ENCODE measurements around the gene TSNAXIP1. TPM values are rescaled to one million over a fixed set of nuclear protein-coding genes. Genes with fewer than 3 reads are reported as not detected.
A peak's percentile ranks its signal among the peaks of the same experiment; 100 is the strongest.

The TSNAXIP1 gene
- total and polyA plus RNA-seq, 9 of the 15 experiments (the other 6 are each of a cell fraction or from before 2014, with no cell fraction given), result 0.03 to 0.24 (median 0.11) TPM; not detected in 4

DNA sequence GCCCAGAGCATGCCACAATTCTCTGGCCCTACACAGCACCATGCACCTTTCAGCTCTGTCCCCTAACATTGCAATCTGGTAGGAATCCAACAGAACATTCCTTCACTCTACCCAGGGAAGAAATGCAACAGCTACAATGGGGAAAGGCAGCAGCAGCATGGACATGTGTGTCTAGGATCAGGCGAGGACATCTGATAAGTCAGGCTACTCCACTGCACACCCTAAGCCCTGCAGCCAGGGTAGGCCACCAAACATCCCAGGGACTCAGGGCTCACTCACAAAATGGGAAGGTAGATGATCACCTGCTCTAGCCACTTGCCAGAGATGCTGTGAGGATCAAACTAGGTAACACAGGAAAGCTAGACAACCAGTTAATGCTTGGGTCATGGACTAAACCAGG, 5.4 kb upstream of the TSNAXIP1 start (continued):
- TF ChIP-seq ZNF175 (CRISPR knock-in tag; IDR thresholded peaks at IDR 0.05; ENCODE audit: low read depth) (no peak), TEAD2 (tag; IDR thresholded peaks at IDR 0.05) (0 out of 2 replicates have a peak, but pooled peaks have one; percentile 13)

- ChIA-PET CTCF (ENCODE audit: low intra/inter-chr PET ratio) (no interaction called here), POLR2A (interaction anchor here (1.2 to 1.8 kb wide), 4 partner anchors 9 to 26 kb away, joined by 3 to 5 read pairs (median 4); no protein-coding TSS in a partner anchor)
- no peak overlapping the region for H2AFZ ChIP-seq (ENCODE audit: low read depth, low read length)
- no peaks in the 10 kb centered on the region for H3K9me1 ChIP-seq (ENCODE audit: control insufficient read depth, insufficient read depth, low read length)
- H4K20me1 ChIP-seq (replicated peaks; ENCODE audit: control insufficient read depth, insufficient read depth, low read length), result 0 out of 2 replicates have a peak, but pooled peaks cover 9% of the 10 kb centered on the region
- FAIRE-seq (no peak), ATAC-seq (no peak), DNase-seq (ENCODE audit: extremely low read depth in 1 of 4, low spot score in 3 of 4) (peak in 1 of 4 experiments; percentile 5)
- H3K79me2 ChIP-seq (ENCODE audit: control insufficient read depth, insufficient read depth, low read length), result peaks cover 62% of the 10 kb centered on the region
- no peaks in the 10 kb centered on the region for H3K9me3 ChIP-seq (replicated peaks; ENCODE audit: control insufficient read depth, insufficient read depth, low read depth, low read length)
- H3K4me3 ChIP-seq, result no peak overlapping the region
- TF ChIP-seq MCM3 (IDR thresholded peaks at IDR 0.05) (no peak), NCOA2 (IDR thresholded peaks at IDR 0.05; ENCODE audit: partially characterized antibody in 2 of 2) (no peak), ZFP36 (IDR thresholded peaks at IDR 0.05; ENCODE audit: low read depth, low read length, partially characterized antibody) (no peak), ESRRB (CRISPR knock-in tag; IDR thresholded peaks at IDR 0.05; ENCODE audit: borderline replicate concordance) (no peak), HCFC1 (IDR thresholded peaks at IDR 0.05; ENCODE audit: low read depth, low read length) (no peak)
- TF ChIP-seq, protein P1, sequence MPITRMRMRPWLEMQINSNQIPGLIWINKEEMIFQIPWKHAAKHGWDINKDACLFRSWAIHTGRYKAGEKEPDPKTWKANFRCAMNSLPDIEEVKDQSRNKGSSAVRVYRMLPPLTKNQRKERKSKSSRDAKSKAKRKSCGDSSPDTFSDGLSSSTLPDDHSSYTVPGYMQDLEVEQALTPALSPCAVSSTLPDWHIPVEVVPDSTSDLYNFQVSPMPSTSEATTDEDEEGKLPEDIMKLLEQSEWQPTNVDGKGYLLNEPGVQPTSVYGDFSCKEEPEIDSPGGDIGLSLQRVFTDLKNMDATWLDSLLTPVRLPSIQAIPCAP (CRISPR knock-in tag; IDR thresholded peaks at IDR 0.05; ENCODE audit: borderline replicate concordance), result no peak
- BruUV-seq (replicated peaks), result no TSS peak
- no peak overlapping the region; the same call in 2 of the 3 replicates for H3K27ac ChIP-seq (ENCODE audit: extremely low read depth, low read depth, low read length)
- H3K36me3 ChIP-seq (ENCODE audit: control insufficient read depth, insufficient read depth, low read length), result peaks cover 55% of the 10 kb centered on the region; the same call in 2 of the 3 replicates
- H3K9ac ChIP-seq (ENCODE audit: insufficient read depth in 1 of 2, low read depth in 2 of 2, low read length in 2 of 2), result no peak overlapping the region; a peak in 1 of 4 replicates
- peaks cover 22 to 25% of the 10 kb centered on the region in 2 experiments; a peak in 4 of 5 replicates for H3K4me1 ChIP-seq (replicated peaks in 1 of 2; ENCODE audit: control insufficient read depth in 2 of 2, insufficient read depth in 2 of 2, low read length in 2 of 2)
- H3K27me3 ChIP-seq (ENCODE audit: control insufficient read depth in 2 of 2, insufficient read depth in 2 of 2, low read length in 2 of 2), result no peaks in the 10 kb centered on the region
- WGBS (ENCODE audit: insufficient coverage, low coverage, missing lambda C conversion rate), result 86% methylated on average over 1 of the region's 2 CpGs
- in situ Hi-C loops (cut with MboI), result no loop called here
- intact Hi-C loops (cut with micrococcal nuclease), result no loop called here
- H3K4me2 ChIP-seq (ENCODE audit: insufficient read depth, low read length), result no peak overlapping the region
These were observed 4.8 kb upstream of the TSNAXIP1 start for GRCh38 chr16:67801883-67802282.

All from K562 (cell line).